HG02852 (cell line): ENCODE measurements around the gene NGDN.
"Not testable (repeated sequence)": the region's sequence is repeated elsewhere in the genome, so short reads cannot be mapped to it uniquely, and the experiment has no call there.

Experiments
- ATAC-seq: cut with Tn5 transposase; IDR thresholded peaks from one replicate; pipeline ENCODE4 v1.9.1; 2021; ENCODE audit warnings: mild to moderate bottlenecking, moderate library complexity; ENCODE audit not compliant: unreplicated experiment

NGDN gene, protein sequence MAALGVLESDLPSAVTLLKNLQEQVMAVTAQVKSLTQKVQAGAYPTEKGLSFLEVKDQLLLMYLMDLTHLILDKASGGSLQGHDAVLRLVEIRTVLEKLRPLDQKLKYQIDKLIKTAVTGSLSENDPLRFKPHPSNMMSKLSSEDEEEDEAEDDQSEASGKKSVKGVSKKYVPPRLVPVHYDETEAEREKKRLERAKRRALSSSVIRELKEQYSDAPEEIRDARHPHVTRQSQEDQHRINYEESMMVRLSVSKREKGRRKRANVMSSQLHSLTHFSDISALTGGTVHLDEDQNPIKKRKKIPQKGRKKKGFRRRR

DNA sequence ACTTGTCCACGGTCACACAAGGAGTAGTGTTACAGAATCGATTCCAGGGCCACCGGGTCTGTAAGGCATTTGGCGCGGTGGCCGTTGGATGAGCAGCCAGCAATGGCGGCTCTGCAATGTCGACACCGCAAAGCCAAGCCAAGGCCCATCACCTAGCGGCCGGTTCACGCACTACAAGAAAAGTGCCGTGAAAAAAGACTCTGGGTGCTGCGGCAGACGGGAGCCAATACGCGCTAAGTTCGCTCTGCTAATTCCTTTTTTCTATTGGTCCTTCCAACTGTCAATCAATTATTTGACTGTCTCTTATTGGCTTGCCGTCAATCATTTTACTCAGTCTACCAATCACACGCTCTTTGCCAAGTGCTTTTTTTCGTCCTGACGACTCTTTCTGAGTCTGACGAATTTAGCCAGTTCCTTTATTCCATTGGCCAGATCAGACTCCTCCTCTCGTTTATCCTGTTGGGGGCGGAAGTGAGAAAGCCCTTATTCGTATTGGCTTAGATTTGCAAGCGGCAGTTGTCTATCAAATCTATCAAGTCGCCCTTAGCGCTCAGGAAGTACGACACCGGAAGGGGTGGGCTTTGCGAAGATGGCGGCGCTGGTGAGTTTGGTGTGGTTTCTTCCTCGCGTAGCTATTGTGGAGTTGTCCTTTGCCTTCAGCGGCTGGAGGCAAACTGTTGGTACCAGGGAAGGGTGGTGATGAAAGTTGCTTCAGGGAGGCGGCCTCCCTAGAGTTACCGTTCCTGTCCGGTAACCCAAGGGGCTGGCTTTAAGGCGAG lies at the start of gene NGDN:
Gene NGDN, plus strand, starts transcription at position 577 of the 779 bp plus-strand sequence. Its CDS starts 13 bp downstream, at position 590.
- peak; percentile 95 for ATAC-seq

DNA sequence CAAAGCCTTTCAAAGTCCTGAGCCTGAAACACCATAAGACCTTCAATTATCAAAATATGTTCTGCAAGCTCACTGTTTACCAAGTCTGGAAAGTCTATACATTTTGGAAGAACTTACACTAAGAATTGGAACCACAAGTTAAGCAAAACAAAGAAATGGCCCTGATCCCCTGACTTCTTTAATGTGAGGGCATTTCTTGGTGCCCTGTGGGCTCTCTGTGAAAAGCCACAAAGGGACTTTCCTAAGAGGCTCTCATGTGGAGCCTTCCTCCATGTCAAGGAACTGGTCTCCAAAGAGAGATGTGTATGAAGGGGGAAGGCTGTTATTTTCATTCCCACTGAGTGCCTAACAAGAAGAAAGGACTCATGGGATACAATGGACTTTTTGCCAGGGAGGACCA lies 47.9 kb upstream of the NGDN start:
- no peak for ATAC-seq

DNA sequence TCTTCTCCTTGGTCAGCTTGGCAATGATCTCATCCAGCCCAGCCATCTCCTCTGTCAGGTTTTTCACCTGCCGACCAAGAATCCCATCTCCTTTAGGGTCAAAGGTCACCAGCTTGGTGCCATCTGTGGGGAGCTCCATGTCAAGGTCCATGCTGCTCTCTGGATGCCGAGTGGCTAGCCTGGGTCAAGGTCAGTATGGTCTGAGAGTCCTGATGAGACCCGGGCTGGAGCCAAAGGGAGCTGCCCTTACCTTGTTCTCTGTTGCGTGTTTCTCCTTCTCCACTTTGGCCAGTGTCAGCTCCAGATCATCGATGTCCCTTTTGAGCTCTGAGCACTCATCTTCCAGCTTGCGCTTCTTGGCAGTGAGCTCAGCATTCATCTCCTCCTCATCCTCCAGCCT lies 45.8 kb upstream of the NGDN start:
- no peak for ATAC-seq

DNA sequence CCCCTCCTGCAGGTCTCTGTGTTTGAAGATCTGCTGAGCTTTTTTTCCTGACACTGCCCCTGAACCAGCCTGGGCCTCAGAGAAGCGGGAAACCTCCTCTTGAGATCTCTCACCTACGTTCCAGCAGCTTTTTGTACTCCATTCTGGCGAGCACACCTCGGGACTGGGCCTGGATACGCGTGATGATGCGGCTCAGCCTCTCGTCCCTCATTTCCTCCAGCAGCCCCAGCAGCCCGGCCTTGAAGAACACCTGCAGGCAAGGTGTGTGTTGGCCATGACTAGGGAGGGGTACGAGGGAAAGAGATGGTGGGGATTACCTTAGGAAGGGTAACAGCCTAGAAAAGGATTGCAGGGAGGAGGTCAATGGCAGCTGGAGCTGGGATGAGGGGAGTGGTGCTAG lies 44.3 kb upstream of the NGDN start:
- ATAC-seq = no peak

DNA sequence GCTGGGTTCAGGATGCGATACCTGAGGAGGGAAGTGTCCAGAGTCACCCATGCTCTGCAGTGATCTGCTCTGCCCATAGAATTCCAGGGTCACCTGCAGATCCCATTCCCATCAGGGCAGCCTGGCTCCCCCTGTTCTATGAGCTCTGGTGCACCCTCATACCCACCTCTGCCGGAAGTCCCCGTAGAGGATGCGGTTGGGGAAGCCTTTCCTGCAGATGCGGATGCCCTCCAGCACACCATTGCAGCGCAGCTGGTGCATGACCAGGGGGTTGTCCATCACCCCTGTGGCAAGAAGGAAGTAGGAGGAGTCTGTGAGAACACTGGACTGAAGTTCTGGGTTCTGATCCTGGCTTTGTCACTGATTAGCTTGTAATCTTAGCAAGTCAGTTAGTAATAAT lies 43.7 kb upstream of the NGDN start:
- not testable (repeated sequence) for ATAC-seq

DNA sequence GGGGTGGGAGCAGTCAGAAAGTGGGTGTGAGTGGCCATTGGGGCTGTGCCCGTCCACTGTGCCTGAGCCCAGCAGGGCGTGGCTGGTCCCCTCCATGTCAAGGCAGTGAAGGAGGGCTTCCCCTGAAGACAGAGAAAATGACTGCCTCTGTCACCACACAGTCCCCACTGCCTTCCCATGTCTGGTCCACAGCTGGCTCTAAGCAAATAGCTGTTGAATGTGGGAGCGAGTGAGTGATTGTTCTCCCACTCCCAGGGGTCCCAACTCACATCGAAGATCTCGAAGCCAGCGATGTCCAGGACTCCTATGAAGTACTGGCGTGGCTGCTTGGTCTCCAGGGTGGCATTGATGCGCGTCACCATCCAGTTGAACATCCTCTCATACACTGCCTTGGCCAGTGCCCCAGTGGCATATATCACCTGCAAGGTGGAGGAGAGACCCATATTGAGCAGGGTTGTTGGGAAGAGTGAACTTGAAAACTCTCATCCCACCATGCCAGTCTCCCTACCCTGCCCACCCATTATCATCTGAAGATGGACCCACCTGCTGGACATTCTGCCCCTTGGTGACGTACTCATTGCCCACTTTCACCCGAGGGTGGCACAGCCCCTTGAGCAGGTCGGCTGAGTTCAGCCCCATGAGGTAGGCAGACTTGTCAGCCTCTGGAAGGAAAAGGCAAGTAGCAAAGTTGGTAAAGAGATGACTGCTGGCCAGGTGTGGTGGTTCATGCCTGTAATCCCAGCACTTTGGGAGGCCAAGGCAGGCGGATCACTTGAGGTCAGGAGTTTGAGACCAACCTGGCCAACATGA lies 40.6 kb upstream of the NGDN start:
- no peak for ATAC-seq

DNA sequence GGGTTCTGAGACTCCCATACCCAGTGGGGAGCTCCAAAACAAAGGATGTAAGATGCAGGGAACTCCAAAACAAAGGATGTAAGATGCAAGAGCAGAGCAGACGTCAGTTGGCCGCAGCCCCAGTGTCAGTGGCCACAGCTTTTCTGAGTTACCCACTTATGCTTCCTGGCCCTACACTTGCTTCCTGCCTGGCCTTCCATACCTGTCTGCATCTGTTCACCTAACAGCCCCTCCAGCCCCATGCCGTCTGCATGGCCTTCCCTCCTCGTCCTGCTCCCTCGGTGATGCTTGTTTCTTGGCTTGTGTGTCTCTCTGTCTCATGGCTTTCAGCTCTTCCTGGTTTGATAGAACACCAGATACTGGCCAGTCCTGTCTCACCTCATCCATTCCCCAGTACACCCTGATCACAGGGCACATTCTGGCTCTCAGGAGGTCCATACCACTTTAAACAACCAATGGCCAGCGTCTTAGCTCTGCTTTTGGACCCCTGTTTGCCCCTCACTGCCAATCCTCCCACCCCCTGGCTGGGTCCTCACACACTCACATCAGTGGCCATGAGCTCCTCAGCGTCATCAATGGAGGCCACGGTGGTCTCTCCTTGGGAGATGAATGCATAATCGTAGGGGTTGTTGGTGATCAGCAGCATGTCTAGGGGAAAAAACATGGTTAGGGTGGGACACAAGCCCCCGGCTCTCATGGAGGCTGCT lies 39.3 kb upstream of the NGDN start:
- no peak for ATAC-seq

DNA sequence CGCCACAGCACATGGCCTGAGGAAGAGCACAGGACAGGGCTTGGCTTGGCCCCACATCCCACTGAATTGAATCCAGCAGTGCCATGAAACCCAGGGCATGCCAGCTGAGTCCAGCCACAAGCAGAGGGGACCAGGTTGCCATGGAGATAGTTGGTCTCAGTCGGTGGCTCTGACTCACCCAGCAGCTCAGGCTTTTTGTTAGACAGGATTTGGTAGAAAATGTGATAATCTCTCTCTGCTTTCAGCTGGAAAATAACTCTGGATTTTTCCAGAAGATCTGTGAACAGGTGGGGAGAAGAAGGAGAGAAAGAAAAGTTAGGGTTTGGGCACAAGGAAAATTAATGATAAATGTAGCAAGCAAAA lies 38.8 kb upstream of the NGDN start:
- no peak for ATAC-seq

DNA sequence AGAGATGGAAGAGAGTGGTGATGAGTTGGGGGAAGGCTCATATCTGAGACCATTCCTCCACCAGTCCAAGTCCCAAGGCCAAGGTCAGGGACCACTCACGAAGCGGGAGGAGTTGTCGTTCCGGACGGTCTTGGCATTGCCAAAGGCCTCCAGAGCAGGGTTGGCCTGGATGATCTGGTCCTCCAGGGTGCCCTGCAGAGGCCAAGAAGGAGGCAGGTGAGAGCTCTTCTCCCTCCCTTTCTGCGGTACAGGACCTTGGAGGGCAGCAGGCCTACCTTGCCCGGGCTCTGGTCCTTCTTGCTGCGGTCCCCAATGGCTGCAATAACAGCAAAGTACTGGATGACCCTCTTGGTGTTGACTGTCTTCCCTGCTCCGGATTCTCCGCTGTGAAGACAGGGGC lies 38.0 kb upstream of the NGDN start:
- ATAC-seq = no peak

DNA sequence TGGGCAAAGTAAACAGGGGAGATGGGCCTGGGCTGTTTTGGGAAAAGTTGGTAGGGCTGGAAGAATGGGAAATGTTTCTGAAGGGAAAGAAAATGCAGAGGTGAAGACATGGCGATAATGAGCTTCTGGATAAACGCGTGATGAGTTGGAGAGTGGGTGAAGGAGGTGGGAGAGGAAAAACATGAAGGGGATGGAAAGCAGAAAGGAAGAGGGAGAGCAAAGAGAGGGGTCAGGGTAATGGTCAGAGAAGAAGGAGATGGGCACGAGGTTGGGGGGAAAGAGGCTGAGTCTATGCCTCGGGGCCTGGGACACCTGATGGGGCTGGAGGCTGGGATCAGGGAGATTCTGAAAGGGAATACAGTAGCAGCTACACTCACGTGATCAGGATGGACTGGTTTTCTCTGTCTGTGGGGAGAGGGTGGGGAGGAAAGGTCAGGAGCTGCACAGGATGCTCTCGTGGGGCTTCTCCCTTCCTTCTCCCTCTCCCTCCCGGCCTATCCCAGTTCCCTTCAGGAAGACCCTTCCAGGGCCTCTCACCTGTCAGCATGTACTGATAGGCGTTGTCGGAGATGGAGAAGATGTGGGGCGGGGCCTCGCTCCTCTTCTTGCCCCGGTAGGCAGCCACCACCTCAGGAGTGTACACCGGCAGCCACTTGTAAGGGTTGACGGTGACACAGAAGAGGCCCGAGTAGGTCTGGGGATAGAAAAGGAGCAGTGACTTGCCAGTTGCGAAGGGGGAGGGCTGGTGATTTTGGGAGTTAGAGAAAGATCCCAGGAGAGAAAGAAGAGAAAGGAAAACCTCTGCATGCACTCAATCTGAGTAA lies 37.2 kb upstream of the NGDN start:
- ATAC-seq = no peak

DNA sequence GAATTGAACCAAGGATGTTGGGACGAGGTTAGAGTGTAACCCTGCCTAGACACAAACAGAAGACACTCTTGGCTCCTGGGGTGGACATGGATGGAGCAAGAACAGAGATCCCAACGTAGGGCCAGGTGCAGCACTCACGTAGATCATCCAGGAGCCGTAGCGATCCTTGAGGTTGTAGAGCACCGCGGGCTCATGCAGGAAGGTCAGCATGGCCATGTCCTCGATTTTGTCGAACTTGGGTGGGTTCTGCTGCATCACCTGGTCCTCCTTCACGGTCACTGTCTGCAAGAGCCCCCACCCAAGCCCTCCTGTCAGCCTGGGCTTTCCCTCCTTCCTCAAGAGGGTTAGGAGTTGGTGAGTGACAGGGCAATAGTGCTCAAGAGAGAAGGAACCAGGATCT lies 36.6 kb upstream of the NGDN start:
- ATAC-seq = no peak

DNA sequence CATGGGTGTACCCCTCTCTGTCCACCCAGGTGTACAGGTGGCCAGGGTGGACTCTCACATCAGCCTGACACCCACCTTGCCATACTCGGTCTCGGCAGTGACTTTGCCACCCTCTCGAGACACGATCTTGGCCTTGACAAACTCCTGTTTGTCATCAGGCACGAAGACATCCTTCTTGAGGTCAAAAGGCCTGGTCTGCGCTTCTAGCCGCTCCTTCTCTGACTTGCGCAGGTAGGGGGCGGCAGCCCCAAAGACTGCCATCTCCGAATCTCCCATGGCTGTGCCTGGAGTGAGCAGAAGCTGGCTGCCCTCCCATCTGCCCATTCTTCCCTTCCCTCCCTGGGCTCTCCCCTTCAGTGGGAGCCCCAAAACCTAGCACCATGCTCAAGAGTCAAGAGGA lies 36.0 kb upstream of the NGDN start:
- ATAC-seq = no peak

DNA sequence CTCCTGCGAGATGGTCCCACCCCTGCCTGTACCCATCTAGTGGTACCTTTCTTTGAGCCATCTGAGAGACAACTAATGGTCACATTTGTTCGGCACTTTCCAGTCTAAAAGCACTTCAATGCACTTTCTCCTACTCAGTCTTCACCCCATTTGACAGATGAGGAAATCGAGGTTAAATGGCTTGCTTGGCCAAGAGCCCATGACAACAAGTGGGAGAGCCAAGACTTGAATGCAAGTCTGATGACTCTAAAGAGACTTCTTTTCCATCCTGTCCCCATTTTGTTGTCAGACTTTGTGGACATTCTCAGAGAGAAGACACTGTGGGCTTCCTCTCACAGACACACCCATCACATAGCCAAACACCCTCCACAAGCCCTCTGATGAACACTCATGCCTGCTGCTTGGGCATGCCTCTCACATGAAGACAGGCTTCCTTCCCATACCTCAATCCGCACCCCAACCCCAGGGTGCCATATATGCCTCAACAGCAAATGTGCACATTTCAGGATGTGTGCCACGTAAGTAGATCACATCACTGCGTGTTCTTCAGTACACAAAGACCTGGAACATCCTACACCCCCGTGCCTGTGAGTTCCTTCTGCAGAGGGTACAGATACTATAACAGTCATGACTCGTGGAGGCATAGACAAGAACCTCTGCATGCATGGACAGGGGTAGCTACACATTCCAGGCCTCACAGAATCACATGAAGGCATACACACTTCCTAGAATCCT lies 34.8 kb upstream of the NGDN start:
- ATAC-seq = no peak

DNA sequence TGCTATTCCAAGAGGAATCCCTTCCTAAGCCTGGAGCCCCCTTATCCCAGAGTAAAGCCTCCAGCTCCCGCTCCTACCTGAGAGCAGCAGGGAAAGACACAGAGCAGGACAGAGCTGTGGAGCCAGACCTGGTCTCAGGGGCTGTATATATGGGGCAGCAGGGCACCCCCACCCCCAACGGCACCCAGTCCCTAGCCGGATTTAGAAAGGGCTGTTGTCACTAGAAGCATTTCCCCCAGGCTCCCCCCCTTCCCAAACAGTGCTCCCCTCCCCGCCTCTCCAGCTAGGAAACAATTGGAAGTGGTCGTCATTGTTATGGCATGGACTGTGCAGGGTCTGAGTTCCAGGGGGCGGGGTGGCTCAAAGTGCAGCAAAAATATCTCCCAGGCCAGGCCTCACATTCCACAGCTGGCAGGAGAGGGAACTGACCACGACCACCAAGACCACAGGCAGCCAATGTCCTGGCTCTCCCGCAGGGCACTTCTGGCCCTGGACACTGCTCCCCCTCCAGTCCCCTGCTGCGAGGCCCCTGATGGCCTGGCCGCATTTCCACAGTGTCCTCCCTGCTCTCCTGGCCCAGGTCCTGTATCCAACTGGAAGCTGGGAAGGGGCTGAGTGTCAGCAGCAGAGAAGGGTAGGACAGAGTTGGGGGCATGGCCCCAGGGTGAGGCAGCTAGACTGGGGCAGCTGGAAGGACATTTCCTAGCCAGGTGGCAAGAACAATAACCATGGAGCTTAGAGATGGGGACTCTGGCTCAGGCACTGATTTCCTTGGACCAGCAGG lies 33.8 kb upstream of the NGDN start, which contains the start of gene MYH7:
Gene MYH7, minus strand, starts transcription at position 118 of the 784 bp plus-strand sequence. CDS start 1,928 bp downstream, outside the sequence.
- ATAC-seq = no peak

DNA sequence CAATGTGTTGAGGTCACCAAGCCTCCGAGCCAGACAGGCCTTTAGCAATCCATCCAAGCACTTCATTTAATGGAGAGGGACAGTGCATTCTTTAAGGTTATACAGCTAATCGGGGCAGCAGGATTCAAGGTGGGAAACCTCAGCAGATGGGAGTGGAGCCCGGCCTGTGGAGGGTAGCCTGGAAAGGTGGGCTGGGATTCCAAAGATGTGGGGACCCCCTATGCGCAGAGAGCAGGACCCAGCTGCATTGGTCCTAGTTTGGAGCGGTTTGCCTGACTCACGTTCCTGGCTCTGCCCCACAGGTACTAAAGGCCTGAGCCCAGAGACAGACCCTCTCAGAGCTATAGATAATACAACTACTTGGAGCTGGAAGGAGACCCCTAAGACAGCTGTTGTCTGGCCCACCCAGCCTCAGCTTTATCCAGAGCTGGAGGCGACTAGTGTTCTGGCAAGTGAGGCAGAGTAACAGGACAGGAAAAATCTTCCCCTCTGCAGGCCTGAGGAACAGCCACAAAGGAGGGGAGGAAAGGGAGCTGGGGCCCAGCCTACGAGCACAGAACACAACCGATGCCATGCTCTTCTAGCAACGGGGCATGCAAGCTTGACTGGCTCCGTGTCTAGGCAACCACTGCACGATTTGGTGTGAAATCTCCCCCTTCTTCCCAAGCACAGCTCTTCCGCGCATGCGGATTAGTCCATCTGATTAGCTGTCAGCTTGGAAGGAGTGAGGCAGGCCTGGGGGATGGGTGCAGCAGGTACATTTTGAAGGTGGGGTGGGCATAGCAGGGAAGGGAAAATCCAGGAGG lies 33.0 kb upstream of the NGDN start:
- no peak for ATAC-seq

DNA sequence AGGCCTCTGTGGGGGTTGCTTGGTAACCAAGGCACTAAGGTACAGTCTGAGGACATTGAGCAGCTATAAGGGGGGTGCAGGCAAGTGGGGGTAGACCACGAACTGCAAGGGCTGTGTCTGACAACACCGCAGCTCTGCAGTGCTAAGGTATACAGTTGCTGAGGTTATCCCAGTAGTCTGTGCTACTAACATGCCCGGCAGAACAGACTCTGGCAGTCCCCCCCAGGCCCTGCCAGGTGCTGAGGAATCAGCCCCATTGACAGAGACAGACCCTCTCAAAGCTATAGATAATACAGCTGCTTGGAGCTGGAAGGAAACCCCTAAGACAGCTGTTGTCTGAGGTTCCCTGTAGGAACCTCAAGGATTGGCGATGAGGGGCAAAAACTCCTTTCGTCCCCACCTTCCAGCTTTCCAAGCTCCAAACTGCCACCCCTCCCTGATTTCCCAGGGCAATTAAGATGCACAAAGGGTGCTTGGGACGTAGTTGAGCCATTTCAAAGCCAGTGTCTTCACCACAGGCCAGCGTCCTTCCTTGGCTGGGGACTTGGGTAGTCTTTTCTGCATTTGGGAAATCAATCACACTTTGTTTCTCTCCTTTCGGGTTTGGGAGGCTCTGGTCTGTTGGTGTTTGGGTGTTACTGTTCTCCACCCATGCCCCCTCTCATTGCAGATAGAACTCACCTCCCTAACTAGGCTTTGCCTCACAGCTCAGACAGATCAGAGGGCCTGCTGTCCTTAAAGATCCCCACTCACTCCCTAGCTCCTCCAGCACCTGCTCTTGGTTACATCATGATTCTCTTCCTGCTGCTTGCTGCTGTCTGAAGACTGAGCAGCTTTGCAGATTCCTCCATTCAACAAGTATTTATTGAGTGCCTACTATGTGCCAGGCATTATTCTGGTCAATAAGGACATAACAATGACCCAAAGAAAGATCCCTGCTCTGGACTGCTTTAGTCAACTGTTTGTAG lies 32.1 kb upstream of the NGDN start:
- ATAC-seq = no peak
